NCI-H1694 treated with DMSO at 0.1 percent for 48 hours (cell line): ENCODE data around the gene STAC3.
"Not testable (repeated sequence)": the region's sequence is repeated elsewhere in the genome, so short reads cannot be mapped to it uniquely, and the experiment has no call there.

Experiments used
- DNase-seq: peaks from one replicate; lab custom pipeline; 2025; lab: John Stamatoyannopoulos, UW

Gene STAC3

GRCh38 chr12:57250956-57251355, at the start of gene STAC3:
TSS of gene STAC3 (minus strand) at chr12:57251187. CDS start at chr12:57249636, 1,551 bp downstream.
- no peak for DNase-seq

- no peak for DNase-seq
These were observed 48.6 kb upstream of the STAC3 start for GRCh38 chr12:57299514-57300016.

GRCh38 chr12:57296291-57296690, 45.3 kb upstream of the STAC3 start:
- no peak for DNase-seq

- not testable (repeated sequence) for DNase-seq
These were observed 31.1 kb upstream of the STAC3 start for GRCh38 chr12:57282073-57282472.

GRCh38 chr12:57280211-57281062, 29.4 kb upstream of the STAC3 start:
- no peak for DNase-seq

GRCh38 chr12:57278465-57279381, 27.7 kb upstream of the STAC3 start:
- DNase-seq, result no peak

GRCh38 chr12:57276935-57277563, 26.1 kb upstream of the STAC3 start:
- DNase-seq, result no peak

GRCh38 chr12:57276233-57276632, 25.2 kb upstream of the STAC3 start:
- not testable (repeated sequence) for DNase-seq

GRCh38 chr12:57273516-57273915, 22.5 kb upstream of the STAC3 start:
- DNase-seq, result no peak

- peak; percentile 17 for DNase-seq
These were observed 21.6 kb upstream of the STAC3 start for GRCh38 chr12:57272337-57273151.

- no peak for DNase-seq
These were observed 20.0 kb upstream of the STAC3 start for GRCh38 chr12:57270966-57271470.

GRCh38 chr12:57268264-57268663, 17.3 kb upstream of the STAC3 start:
- DNase-seq, result no peak

GRCh38 chr12:57266681-57267080, 15.7 kb upstream of the STAC3 start:
- no peak for DNase-seq

- DNase-seq, result no peak
These were observed 12.1 kb upstream of the STAC3 start for GRCh38 chr12:57263096-57263495.

- no peak for DNase-seq
These were observed 11.3 kb upstream of the STAC3 start for GRCh38 chr12:57262126-57262822.

GRCh38 chr12:57261428-57261865, 10.5 kb upstream of the STAC3 start:
- peak; percentile 30 for DNase-seq

- no peak for DNase-seq
These were observed 9.4 kb upstream of the STAC3 start for GRCh38 chr12:57260366-57260765.

- DNase-seq, result no peak
These were observed 8.3 kb upstream of the STAC3 start for GRCh38 chr12:57258977-57259970.

GRCh38 chr12:57255916-57256315, 4.9 kb upstream of the STAC3 start:
- DNase-seq, result no peak
